ENCODE measurements around the gene C3AR1.

Gene C3AR1

DNA sequence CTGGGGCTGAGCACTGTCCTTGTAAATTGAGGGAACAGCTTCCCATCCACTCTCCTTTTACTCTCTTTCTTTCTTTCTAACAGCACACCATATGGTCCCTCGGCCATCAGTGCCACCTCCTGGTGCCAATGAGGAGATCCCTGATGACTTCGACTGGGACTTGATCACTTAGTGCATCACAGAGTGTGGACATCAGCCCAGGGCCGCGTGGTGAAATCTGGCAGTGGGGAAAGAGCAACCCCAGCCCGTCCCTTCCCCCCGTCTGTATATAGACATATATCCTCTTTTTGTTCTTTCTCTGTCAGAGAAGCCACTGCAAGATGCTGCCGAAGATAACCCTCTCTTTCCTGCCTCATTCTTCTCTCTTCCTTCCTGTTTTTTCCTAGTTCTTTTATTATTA lies 13.5 kb downstream of the C3AR1 start:
- Histone ChIP-seq H3K4me3 (no peak overlapping the region), H3K27ac (no peak overlapping the region), H3K36me3 (ENCODE audit: insufficient read depth, low read length) (peaks cover 8% of the 10 kb centered on the region; the same call in 1 of the 2 replicates), H3K9me3 (ENCODE audit: low read depth, low read length) (no peaks in the 10 kb centered on the region), H3K9ac (ENCODE audit: insufficient read length) (no peak overlapping the region)
- DNase-seq (ENCODE audit: low read depth, low spot score): no peak
- TF ChIP-seq POLR2AphosphoS5 (IDR thresholded peaks at IDR 0.05; ENCODE audit: borderline replicate concordance, low read depth, low read length) (no peak), FOXP2 (optimal IDR thresholded peaks at IDR 0.05; ENCODE audit: control extremely low read depth, extremely low read length, insufficient read depth) (no peak), EZH2 (IDR thresholded peaks at IDR 0.05) (no peak)

DNA sequence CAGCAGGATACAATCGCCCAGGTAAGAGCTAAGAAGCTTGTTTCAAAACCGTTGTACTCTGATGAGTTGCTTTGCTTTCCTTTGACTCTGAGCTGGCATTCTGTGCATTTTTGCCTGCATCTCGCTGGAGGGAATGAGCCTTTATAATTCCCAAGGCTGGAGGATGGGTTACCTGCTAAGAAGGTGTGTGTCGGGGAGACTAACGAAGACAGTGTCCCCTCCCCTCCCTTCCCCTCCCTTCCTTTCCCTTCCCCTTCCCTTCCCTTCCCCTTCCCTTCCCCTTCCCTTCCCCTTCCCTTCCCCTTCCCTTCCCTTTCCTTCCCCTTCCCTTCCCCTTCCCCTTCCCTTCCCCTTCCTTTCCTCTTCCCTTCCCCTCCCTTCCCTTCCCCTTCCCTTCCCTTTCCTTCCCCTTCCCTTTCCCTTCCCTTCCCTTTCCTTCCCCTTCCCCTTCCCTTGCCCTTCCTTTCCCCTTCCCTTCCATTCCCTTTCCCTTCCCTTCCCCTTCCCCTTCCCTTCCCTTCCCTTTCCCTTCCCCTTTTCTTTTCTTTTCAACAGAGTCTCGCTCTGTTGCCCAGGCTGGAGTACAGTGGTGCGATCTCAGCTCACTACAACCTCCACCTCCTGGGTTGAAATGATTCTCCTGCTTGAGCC lies 15.4 kb downstream of the C3AR1 start:
- no peak for DNase-seq (ENCODE audit: low read depth, low spot score)
- Histone ChIP-seq H3K4me3 (no peak overlapping the region), H3K9ac (ENCODE audit: insufficient read length) (no peak overlapping the region), H3K27ac (no peak overlapping the region), H3K36me3 (ENCODE audit: insufficient read depth, low read length) (peaks cover 8% of the 10 kb centered on the region; the same call in 1 of the 2 replicates), H3K9me3 (ENCODE audit: low read depth, low read length) (no peaks in the 10 kb centered on the region)
- TF ChIP-seq POLR2AphosphoS5 (IDR thresholded peaks at IDR 0.05; ENCODE audit: borderline replicate concordance, low read depth, low read length) (no peak), FOXP2 (optimal IDR thresholded peaks at IDR 0.05; ENCODE audit: control extremely low read depth, extremely low read length, insufficient read depth) (no peak), EZH2 (IDR thresholded peaks at IDR 0.05) (no peak)

DNA sequence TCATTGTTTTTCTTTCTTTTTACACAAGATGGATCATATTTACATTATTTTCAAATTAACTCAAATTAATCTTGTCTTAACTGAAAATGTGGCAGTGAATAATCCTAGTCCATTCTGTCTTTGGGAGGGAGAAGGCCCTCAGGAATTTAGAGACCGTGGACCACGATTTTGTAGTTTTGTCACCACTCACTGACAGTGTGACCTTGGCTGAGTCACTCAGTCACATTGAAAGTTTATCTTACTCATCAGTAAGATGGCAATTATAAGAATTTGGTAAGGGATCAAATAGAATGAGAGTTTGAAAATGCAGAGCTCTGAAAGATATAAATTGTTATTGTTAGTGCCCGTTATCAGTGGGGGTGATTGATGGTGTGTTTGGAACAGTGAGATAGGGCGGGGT lies 17.3 kb downstream of the C3AR1 start:
- TF ChIP-seq EZH2 (IDR thresholded peaks at IDR 0.05): no peak
- TF ChIP-seq POLR2AphosphoS5 (IDR thresholded peaks at IDR 0.05; ENCODE audit: borderline replicate concordance, low read depth, low read length): no peak
- no peak for TF ChIP-seq FOXP2 (optimal IDR thresholded peaks at IDR 0.05; ENCODE audit: control extremely low read depth, extremely low read length, insufficient read depth)
- no peaks in the 10 kb centered on the region for H3K9me3 ChIP-seq (ENCODE audit: low read depth, low read length)
- H3K36me3 ChIP-seq (ENCODE audit: insufficient read depth, low read length): peaks cover 8% of the 10 kb centered on the region; the same call in 1 of the 2 replicates
- no peak for DNase-seq (ENCODE audit: low read depth, low spot score)
- H3K9ac ChIP-seq (ENCODE audit: insufficient read length): no peak overlapping the region
- no peak overlapping the region for H3K4me3 ChIP-seq
- H3K27ac ChIP-seq: no peak overlapping the region

DNA sequence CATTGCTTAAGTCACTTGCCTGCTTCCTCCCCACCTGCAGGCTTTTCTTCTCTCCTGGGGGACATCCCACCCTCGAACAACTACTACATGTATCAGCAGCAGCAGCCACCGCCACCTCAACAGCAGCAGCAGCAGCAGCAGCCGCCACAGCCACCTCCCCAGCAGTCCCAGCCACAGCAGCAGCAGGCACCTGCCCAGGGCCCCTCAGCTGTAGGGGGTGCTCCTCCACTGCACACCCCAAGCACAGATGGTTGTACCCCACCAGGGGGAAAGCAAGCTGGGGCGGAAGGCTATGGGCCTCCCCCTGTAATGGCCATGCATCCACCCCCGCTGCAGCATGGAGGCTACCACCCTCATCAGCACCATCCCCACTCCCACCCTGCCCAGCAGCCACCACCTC lies 18.3 kb downstream of the C3AR1 start:
- Histone ChIP-seq H3K4me3 (no peak overlapping the region), H3K9ac (ENCODE audit: insufficient read length) (no peak overlapping the region), H3K36me3 (ENCODE audit: insufficient read depth, low read length) (peaks cover 11% of the 10 kb centered on the region; the same call in 1 of the 2 replicates), H3K9me3 (ENCODE audit: low read depth, low read length) (no peaks in the 10 kb centered on the region), H3K27ac (no peak overlapping the region)
- no peak for DNase-seq (ENCODE audit: low read depth, low spot score)
- TF ChIP-seq FOXP2 (optimal IDR thresholded peaks at IDR 0.05; ENCODE audit: control extremely low read depth, extremely low read length, insufficient read depth) (no peak), POLR2AphosphoS5 (IDR thresholded peaks at IDR 0.05; ENCODE audit: borderline replicate concordance, low read depth, low read length) (no peak), EZH2 (IDR thresholded peaks at IDR 0.05) (no peak)

DNA sequence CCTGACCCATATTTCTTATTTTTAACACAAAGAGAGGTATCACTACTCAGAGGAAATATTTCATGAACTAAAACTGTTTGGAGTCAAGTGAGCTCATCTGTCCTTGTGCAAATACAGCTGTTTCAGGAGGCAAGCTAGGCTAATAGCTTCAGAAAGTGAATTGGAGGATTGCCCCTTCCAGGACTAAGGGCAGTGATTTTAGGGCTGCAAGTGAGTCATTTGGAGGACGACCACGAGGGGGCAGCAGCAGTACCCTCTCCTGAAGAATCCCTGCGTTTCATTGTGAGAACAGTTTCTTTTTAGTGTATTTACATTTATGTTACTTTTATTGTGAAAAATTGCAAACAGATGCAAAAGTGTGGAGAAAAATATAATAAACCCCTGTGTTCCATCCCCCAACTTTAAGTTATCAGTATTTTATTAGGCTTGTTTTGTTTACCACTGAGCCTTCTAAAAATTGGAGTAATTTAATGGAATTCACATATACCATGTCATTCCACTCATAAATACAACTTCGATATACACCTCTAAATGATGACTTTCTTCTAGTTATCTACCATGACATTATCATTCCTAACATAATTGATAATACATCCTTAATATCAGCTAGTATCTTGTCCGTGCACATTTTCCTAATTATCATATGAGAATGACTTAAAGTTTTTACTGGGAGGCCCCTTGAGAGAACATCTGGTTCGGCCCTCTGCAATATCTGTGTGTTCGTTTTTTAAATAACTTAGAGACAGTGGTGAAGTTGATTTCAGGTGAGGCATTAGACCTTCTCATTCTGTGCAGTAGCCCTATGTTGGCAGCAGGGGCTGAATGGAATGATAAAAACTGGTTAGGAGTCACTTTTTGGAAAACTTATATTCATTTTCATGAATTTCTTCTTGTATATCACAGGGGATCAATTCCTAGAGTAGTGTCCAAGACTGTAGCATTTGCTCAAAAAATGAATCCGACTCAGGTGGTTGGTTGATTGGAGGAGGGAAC lies 19.9 kb downstream of the C3AR1 start:
- Histone ChIP-seq H3K4me3 (no peak overlapping the region), H3K9ac (ENCODE audit: insufficient read length) (no peak overlapping the region), H3K27ac (no peak overlapping the region), H3K9me3 (ENCODE audit: low read depth, low read length) (no peaks in the 10 kb centered on the region), H3K36me3 (ENCODE audit: insufficient read depth, low read length) (peaks cover 11% of the 10 kb centered on the region; the same call in 1 of the 2 replicates)
- peak; percentile 37 for DNase-seq (ENCODE audit: low read depth, low spot score)
- TF ChIP-seq POLR2AphosphoS5 (IDR thresholded peaks at IDR 0.05; ENCODE audit: borderline replicate concordance, low read depth, low read length) (no peak), EZH2 (IDR thresholded peaks at IDR 0.05) (no peak), FOXP2 (optimal IDR thresholded peaks at IDR 0.05; ENCODE audit: control extremely low read depth, extremely low read length, insufficient read depth) (no peak)

DNA sequence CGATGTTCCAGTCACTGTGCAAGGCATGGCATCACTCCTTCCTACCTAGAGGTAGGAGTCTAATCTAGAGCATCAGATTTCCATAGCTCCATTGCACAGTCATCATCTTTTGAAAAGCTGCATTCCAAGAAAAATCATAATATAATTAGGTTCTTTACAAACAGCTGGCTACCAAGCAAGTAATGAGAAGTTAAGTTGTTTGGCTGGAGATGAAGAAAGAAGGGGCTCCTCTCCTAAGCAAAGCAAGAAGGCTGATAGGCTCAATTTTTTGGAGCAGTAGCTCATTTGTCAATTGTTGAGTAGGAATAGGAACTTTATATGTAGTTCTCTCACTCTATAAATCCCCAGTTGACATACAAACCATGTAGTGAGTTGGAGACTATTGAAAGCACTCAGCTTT lies 25.4 kb downstream of the C3AR1 start:
- DNase-seq (ENCODE audit: low read depth, low spot score): no peak
- Histone ChIP-seq H3K9ac (ENCODE audit: insufficient read length) (no peak overlapping the region), H3K36me3 (ENCODE audit: insufficient read depth, low read length) (peaks cover 3% of the 10 kb centered on the region; the same call in 1 of the 2 replicates), H3K4me3 (no peak overlapping the region), H3K9me3 (ENCODE audit: low read depth, low read length) (no peaks in the 10 kb centered on the region), H3K27ac (no peak overlapping the region)
- TF ChIP-seq FOXP2 (optimal IDR thresholded peaks at IDR 0.05; ENCODE audit: control extremely low read depth, extremely low read length, insufficient read depth) (no peak), POLR2AphosphoS5 (IDR thresholded peaks at IDR 0.05; ENCODE audit: borderline replicate concordance, low read depth, low read length) (no peak), EZH2 (IDR thresholded peaks at IDR 0.05) (no peak)

DNA sequence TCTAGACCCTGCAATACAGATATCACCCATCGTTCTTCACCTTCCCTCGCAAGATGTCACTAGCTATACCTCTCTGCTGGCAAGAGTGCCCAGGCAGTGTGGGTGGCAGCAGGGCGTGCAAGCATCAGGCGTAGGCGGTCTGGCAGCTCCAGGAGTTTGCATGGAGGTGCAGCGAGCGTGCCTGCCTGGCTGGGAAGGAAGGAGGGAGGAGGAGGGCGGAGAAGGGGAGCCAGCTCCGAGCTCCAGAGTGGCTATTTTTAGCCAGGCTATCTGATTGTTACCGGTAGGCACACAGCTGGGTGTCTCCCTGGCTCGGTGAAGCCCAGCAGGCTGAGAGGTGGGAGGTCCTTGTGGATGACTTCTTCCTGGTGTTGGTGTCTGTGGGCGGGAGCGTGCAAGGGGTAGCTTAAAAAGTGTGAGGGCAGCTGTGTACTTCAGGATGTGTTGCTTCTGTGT lies 27.5 kb downstream of the C3AR1 start:
- Histone ChIP-seq H3K4me3 (no peak overlapping the region), H3K9ac (ENCODE audit: insufficient read length) (no peak overlapping the region), H3K9me3 (ENCODE audit: low read depth, low read length) (no peaks in the 10 kb centered on the region), H3K27ac (no peak overlapping the region), H3K36me3 (ENCODE audit: insufficient read depth, low read length) (peaks cover 3% of the 10 kb centered on the region; the same call in 1 of the 2 replicates)
- no peak for DNase-seq (ENCODE audit: low read depth, low spot score)
- no peak for TF ChIP-seq POLR2AphosphoS5 (IDR thresholded peaks at IDR 0.05; ENCODE audit: borderline replicate concordance, low read depth, low read length)
- no peak for TF ChIP-seq FOXP2 (optimal IDR thresholded peaks at IDR 0.05; ENCODE audit: control extremely low read depth, extremely low read length, insufficient read depth)
- TF ChIP-seq EZH2 (IDR thresholded peaks at IDR 0.05): no peak

DNA sequence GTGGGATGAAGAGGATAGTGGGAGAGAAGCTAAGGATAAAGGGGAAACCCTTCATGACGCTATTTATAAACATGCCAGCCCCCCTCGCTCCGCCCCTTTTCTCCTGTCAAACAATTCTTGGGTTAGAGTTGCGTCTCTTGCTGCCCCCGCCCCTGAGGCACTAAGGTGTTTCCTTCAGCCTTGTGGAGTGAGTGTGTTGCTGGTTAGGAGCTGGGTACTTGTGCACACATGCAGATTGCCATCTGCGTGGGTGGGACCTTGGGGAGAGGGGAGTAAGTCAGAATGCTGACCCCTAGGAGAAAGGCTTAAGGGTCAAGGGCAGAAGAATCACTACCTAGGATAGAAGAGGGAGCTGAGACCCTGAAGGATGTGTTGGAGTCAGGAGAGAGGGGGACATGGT lies 28.2 kb downstream of the C3AR1 start:
- H3K9me3 ChIP-seq (ENCODE audit: low read depth, low read length): no peaks in the 10 kb centered on the region
- TF ChIP-seq FOXP2 (optimal IDR thresholded peaks at IDR 0.05; ENCODE audit: control extremely low read depth, extremely low read length, insufficient read depth) (no peak), EZH2 (IDR thresholded peaks at IDR 0.05) (no peak), POLR2AphosphoS5 (IDR thresholded peaks at IDR 0.05; ENCODE audit: borderline replicate concordance, low read depth, low read length) (no peak)
- no peak overlapping the region for H3K9ac ChIP-seq (ENCODE audit: insufficient read length)
- no peaks in the 10 kb centered on the region; the same call in 1 of the 2 replicates for H3K36me3 ChIP-seq (ENCODE audit: insufficient read depth, low read length)
- no peak overlapping the region for H3K27ac ChIP-seq
- H3K4me3 ChIP-seq: no peak overlapping the region
- no peak for DNase-seq (ENCODE audit: low read depth, low spot score)

Data from SK-N-MC (cell line).